ENCODE data around the gene TMEM158.

DNA sequence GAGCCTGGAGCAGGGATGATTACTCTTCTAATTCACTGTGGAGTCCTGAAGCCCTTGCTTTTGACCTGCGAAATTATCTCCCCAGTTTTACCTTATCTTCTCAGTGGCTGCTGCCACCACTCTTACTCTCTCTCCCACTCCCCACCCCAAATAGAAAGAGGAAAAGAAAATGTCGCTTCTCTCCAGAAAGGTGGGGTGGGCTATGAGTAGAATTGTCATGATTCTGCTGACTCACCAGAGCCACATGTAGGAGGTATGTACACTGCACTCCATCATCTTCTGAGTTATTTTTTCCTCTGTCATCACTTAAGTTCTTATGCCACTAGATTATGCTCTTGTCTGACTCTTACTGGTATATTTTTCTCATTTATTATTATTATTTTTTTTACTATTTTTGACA lies 43.9 kb upstream of the TMEM158 start:
- TF ChIP-seq, protein P1, sequence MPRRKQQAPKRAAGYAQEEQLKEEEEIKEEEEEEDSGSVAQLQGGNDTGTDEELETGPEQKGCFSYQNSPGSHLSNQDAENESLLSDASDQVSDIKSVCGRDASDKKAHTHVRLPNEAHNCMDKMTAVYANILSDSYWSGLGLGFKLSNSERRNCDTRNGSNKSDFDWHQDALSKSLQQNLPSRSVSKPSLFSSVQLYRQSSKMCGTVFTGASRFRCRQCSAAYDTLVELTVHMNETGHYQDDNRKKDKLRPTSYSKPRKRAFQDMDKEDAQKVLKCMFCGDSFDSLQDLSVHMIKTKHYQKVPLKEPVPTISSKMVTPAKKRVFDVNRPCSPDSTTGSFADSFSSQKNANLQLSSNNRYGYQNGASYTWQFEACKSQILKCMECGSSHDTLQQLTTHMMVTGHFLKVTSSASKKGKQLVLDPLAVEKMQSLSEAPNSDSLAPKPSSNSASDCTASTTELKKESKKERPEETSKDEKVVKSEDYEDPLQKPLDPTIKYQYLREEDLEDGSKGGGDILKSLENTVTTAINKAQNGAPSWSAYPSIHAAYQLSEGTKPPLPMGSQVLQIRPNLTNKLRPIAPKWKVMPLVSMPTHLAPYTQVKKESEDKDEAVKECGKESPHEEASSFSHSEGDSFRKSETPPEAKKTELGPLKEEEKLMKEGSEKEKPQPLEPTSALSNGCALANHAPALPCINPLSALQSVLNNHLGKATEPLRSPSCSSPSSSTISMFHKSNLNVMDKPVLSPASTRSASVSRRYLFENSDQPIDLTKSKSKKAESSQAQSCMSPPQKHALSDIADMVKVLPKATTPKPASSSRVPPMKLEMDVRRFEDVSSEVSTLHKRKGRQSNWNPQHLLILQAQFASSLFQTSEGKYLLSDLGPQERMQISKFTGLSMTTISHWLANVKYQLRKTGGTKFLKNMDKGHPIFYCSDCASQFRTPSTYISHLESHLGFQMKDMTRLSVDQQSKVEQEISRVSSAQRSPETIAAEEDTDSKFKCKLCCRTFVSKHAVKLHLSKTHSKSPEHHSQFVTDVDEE (CRISPR knock-in tag; IDR thresholded peaks at IDR 0.05): no peak
- TF ChIP-seq RARB (CRISPR knock-in tag; IDR thresholded peaks at IDR 0.05): no peak
- TF ChIP-seq, protein P2, sequence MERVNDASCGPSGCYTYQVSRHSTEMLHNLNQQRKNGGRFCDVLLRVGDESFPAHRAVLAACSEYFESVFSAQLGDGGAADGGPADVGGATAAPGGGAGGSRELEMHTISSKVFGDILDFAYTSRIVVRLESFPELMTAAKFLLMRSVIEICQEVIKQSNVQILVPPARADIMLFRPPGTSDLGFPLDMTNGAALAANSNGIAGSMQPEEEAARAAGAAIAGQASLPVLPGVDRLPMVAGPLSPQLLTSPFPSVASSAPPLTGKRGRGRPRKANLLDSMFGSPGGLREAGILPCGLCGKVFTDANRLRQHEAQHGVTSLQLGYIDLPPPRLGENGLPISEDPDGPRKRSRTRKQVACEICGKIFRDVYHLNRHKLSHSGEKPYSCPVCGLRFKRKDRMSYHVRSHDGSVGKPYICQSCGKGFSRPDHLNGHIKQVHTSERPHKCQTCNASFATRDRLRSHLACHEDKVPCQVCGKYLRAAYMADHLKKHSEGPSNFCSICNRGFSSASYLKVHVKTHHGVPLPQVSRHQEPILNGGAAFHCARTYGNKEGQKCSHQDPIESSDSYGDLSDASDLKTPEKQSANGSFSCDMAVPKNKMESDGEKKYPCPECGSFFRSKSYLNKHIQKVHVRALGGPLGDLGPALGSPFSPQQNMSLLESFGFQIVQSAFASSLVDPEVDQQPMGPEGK (CRISPR knock-in tag; IDR thresholded peaks at IDR 0.05; ENCODE audit: borderline replicate concordance): no peak

Data from SK-N-SH treated with all-trans-retinoic acid at 6 μM for 48 hours (cell line).